ENCODE data around the gene EMC1. TPM values are rescaled to one million over a fixed set of nuclear protein-coding genes. Genes with fewer than 3 reads are reported as not detected.
"Not testable (repeated sequence)": the region's sequence is repeated elsewhere in the genome, so short reads cannot be mapped to it uniquely, and the experiment has no call there.

EMC1 gene
- total RNA-seq, 6 experiments from 2014 or later, result 18.6 to 32.7 (median 25.3) TPM

DNA sequence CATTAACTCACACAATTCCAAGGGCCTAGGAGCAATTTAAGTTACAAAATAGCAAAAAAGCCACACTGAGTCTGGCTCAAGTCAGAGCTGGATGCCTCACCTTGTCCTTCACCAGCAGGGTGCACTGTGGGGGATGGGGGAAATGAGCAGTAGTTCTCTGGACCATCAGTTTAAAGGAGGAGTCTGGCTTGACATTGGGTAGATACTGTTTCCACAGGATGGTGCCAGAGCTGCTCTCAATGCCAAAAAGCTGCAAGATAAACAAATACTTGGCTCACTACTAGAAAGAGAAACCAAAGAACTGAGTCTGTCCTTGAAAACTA is 18.8 kb downstream of the EMC1 start:
- Histone ChIP-seq H3K4me3 (no peak overlapping the region), H3K27ac (peak overlapping the region in 2 of 3 donors; percentile 21 to 53), H3K27me3 (no peaks in the 10 kb centered on the region), H3K9me3 (no peaks in the 10 kb centered on the region), H3K36me3 (peaks cover 0 to 78% (median 20%) of the 10 kb centered on the region in 4 donors), H3K4me1 (peaks cover 0 to 11% (median 0%) of the 10 kb centered on the region in 4 donors)
- DNase-seq, result peak; percentile 52 to 88 (median 78)
- TF ChIP-seq, protein P1, sequence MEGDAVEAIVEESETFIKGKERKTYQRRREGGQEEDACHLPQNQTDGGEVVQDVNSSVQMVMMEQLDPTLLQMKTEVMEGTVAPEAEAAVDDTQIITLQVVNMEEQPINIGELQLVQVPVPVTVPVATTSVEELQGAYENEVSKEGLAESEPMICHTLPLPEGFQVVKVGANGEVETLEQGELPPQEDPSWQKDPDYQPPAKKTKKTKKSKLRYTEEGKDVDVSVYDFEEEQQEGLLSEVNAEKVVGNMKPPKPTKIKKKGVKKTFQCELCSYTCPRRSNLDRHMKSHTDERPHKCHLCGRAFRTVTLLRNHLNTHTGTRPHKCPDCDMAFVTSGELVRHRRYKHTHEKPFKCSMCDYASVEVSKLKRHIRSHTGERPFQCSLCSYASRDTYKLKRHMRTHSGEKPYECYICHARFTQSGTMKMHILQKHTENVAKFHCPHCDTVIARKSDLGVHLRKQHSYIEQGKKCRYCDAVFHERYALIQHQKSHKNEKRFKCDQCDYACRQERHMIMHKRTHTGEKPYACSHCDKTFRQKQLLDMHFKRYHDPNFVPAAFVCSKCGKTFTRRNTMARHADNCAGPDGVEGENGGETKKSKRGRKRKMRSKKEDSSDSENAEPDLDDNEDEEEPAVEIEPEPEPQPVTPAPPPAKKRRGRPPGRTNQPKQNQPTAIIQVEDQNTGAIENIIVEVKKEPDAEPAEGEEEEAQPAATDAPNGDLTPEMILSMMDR (IDR thresholded peaks at IDR 0.05), result peak in 3 of 4 donors; percentile 14 to 36 (median 21)
- no peak for TF ChIP-seq POLR2A (IDR thresholded peaks at IDR 0.05)
- ATAC-seq, result peak; percentile 95 to 98 (median 96)
- intact Hi-C loops (cut with DNase I), result loop anchor here in 1 of 2 donors (10.0 kb wide), 1 partner anchor 48 kb away; no protein-coding TSS in a partner anchor

DNA sequence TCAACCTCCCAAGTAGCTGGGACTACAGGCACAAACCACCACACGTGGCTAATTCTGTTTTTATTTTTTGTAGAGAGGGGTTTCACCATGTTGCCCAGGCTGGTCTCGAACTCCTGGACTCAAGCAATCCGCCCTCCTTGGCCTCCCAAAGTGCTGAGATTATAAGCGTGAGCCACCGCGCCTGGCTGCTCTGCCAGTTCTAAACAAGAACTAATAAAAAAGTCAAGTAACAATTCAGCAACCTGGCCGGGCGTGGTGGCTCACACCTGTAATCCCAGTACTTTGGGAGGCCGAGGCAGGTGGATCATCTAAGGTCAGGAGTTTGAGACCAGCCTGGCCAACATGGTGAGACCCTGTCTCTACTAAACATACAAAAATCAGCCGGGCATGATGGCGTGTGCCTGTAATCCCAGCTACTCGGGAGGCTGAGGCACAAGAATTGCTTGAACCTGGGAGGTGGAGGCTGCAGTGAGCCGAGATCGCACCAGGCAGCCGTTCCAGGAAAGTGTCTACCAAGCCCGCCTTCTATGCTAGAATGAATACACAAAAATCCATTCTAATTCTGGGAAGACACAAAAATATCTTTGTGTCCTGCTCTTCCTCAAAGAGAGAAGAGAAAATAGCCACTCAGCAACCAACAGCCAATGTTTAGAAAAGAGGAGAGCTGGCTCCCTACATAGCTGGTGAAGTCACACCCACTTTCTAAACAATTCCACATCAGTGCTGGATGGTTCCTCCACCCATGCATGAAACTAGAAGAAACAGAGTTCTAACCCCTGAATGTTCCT is 19.4 kb downstream of the EMC1 start:
- H3K4me3 ChIP-seq, H3K27me3 ChIP-seq, H3K9me3 ChIP-seq, DNase-seq: not testable (repeated sequence)
- intact Hi-C loops (cut with DNase I), result loop anchor here in 1 of 2 donors (10.0 kb wide), 1 partner anchor 47 kb away; no protein-coding TSS in a partner anchor
- ATAC-seq, result peak in 2 of 4 donors; percentile 39 to 50
- WGBS (ENCODE audit: insufficient coverage, low coverage, low lambda C conversion rate, missing lambda C conversion rate), result 89% methylated on average over 14 of the region's 16 CpGs
- Histone ChIP-seq H3K27ac (peak overlapping the region in 1 of 3 donors; percentile 21), H3K36me3 (peaks cover 0 to 76% (median 21%) of the 10 kb centered on the region in 4 donors), H3K4me1 (peaks cover 0 to 11% (median 0%) of the 10 kb centered on the region in 4 donors)

DNA sequence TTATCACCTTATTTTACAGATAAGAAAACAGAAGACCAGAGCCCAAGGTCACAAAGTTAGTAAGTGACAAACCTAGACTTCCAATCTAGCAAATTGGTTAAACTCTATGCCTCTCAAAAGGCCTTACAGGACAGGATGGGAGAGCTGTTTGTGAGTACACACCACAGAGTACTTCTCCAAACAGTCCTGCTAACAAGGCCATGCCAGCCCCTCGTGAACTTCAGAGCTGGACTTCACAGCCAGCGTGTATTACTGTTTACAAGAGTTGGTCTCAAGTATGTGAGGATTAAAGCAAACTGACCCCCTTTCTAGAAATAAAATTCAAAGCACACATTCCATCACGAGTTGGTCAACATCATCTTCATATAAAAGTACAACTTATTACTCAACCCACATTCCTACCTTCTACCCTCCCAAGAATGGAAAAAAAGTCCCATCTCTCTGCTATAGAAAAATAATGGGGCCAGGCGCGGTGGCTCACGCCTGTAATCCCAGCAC is 21.4 kb downstream of the EMC1 start:
- WGBS (ENCODE audit: insufficient coverage, low coverage, low lambda C conversion rate, missing lambda C conversion rate), result 76% methylated on average over 6 of the region's 6 CpGs
- Histone ChIP-seq H3K4me1 (peaks cover 0 to 11% (median 0%) of the 10 kb centered on the region in 4 donors), H3K36me3 (peaks cover 0 to 82% (median 29%) of the 10 kb centered on the region in 4 donors), H3K4me3 (no peak overlapping the region), H3K27ac (no peak overlapping the region), H3K9me3 (no peaks in the 10 kb centered on the region), H3K27me3 (no peaks in the 10 kb centered on the region)
- no peak for ATAC-seq
- TF ChIP-seq, protein P1 (IDR thresholded peaks at IDR 0.05), result no peak
- no peak for TF ChIP-seq POLR2A (IDR thresholded peaks at IDR 0.05)
- no peak for DNase-seq
- intact Hi-C loops (cut with DNase I), result loop anchor here in 1 of 2 donors (10.0 kb wide), 1 partner anchor 45 kb away; no protein-coding TSS in a partner anchor

DNA sequence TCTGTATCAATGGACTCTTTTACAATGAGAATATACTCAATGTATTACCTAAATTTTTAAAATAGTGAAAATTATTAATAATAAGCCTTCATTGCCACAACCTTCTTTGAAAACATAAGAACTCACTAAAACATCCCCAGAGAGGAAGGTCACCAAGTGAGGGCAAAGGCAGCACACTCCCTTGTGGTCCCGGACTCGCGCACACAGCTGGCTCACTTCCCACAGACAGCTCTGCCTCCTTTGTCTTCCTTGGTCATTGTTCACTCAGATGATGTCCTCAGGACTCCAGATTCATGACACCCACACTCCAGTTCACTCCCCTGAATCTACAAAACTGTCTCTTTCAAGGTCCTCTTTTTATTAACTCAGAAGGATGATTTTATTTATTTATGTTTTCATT is 22.1 kb downstream of the EMC1 start:
- peaks cover 0 to 82% (median 32%) of the 10 kb centered on the region in 4 donors for H3K36me3 ChIP-seq
- DNase-seq, result no peak
- no peak for ATAC-seq

More for the DNA sequence above, 22.1 kb downstream of the EMC1 start:
- 68% methylated on average over 3 of the region's 3 CpGs for WGBS (ENCODE audit: insufficient coverage, low coverage, low lambda C conversion rate, missing lambda C conversion rate)
- H3K4me1 ChIP-seq, result peaks cover 0 to 11% (median 0%) of the 10 kb centered on the region in 4 donors
- no peaks in the 10 kb centered on the region for H3K27me3 ChIP-seq
- no peak for TF ChIP-seq POLR2A (IDR thresholded peaks at IDR 0.05)
- TF ChIP-seq, protein P1 (IDR thresholded peaks at IDR 0.05), result no peak
- no peak overlapping the region for H3K4me3 ChIP-seq
- no peak overlapping the region for H3K27ac ChIP-seq
- intact Hi-C loops (cut with DNase I), result no loop called here
- no peaks in the 10 kb centered on the region for H3K9me3 ChIP-seq
